CD14-positive monocyte (primary cell): Measurements from ENCODE around the gene CLK2. TPM values are rescaled to one million over a fixed set of nuclear protein-coding genes. Genes with fewer than 3 reads are reported as not detected.
A peak's percentile ranks its signal among the peaks of the same experiment; 100 is the strongest.
"Not testable (repeated sequence)": the region's sequence is repeated elsewhere in the genome, so short reads cannot be mapped to it uniquely, and the experiment has no call there.

Experiments used
- DNase-seq, 3 donors: peaks; one replicate each; pipeline ENCODE4 v3.0.0-alpha.2; 2011 to 2022
- H2AFZ ChIP-seq: 2 replicates; pipeline ENCODE4 v1.6.0; 2012; ENCODE audit warnings: mild to moderate bottlenecking, low read depth, low read length, inconsistent platforms; ENCODE audit not compliant: insufficient read depth, poor library complexity, severe bottlenecking
- H3K27ac ChIP-seq, 2 donors: 1 replicate in 1 of 2; 2 replicates in 1 of 2; pipeline ENCODE4 v1.5.1; 2012 to 2013; ENCODE audit warnings: low read length in 2 of 2, control low read depth in 1 of 2, inconsistent platforms in 1 of 2, low read depth in 1 of 2, mild to moderate bottlenecking in 1 of 2
- H3K27me3 ChIP-seq, 2 donors: one replicate each; pipeline versions ENCODE4 v1.6.0 to v1.6.1; 2011 to 2013; ENCODE audit warnings: low read length in 2 of 2; ENCODE audit not compliant: control insufficient read depth in 2 of 2, insufficient read depth in 2 of 2
- H3K36me3 ChIP-seq, 2 donors: replicated peaks in 1 of 2; 1 replicate in 1 of 2; 2 replicates in 1 of 2; pipeline versions ENCODE4 v1.5.1 to v1.6.1; 2012 to 2013; ENCODE audit warnings: low read length in 2 of 2, control low read depth in 1 of 2, inconsistent platforms in 1 of 2, mild to moderate bottlenecking in 1 of 2; ENCODE audit not compliant: insufficient read depth in 2 of 2, control insufficient read depth in 1 of 2
- H3K4me1 ChIP-seq, 2 donors: 1 replicate in 1 of 2; 2 replicates in 1 of 2; pipeline versions ENCODE4 v1.5.1 to v1.6.1; 2012 to 2013; ENCODE audit warnings: low read length in 2 of 2, control low read depth in 1 of 2, inconsistent platforms in 1 of 2, mild to moderate bottlenecking in 1 of 2, moderate library complexity in 1 of 2; ENCODE audit not compliant: insufficient read depth in 2 of 2, control insufficient read depth in 1 of 2
- H3K4me2 ChIP-seq: replicated peaks from 2 replicates; pipeline ENCODE3; 2012; ENCODE audit warnings: low read length, moderate library complexity, mild to moderate bottlenecking; ENCODE audit not compliant: poor library complexity, severe bottlenecking; ENCODE audit errors: extremely low read depth
- H3K4me3 ChIP-seq, 3 experiments: fragments of 200-600 bp in 1 of 3; sonication (generic) in 1 of 3; replicated peaks in 1 of 3; 1 replicate in 2 of 3; 2 replicates in 1 of 3; pipeline ENCODE4 v1.5.1; 2011 to 2013; ENCODE audit warnings: low read length in 3 of 3, mild to moderate bottlenecking in 3 of 3, control low read depth in 2 of 3, low read depth in 2 of 3, inconsistent platforms in 1 of 3, moderate library complexity in 1 of 3
- H3K79me2 ChIP-seq: 2 replicates; pipeline ENCODE4 v1.6.0; 2012; ENCODE audit warnings: mild to moderate bottlenecking, control low read depth, inconsistent platforms, low read length, moderate library complexity; ENCODE audit not compliant: insufficient read depth
- H3K9ac ChIP-seq: 2 replicates; pipeline ENCODE4 v1.6.0; 2017; ENCODE audit warnings: low read length, mild to moderate bottlenecking; ENCODE audit not compliant: insufficient read depth, poor library complexity, severe bottlenecking
- H3K9me3 ChIP-seq, 2 donors: replicated peaks in 1 of 2; 1 replicate in 1 of 2; 2 replicates in 1 of 2; pipeline versions ENCODE4 v1.5.1 to v1.6.1; 2012 to 2013; ENCODE audit warnings: low read length in 2 of 2, control low read depth in 1 of 2; ENCODE audit not compliant: control insufficient read depth in 1 of 2, insufficient read depth in 1 of 2
- H4K20me1 ChIP-seq: 2 replicates; pipeline ENCODE4 v1.6.0; 2012; ENCODE audit warnings: mild to moderate bottlenecking, low read length, control low read depth, moderate library complexity; ENCODE audit not compliant: insufficient read depth
- H3K27ac Mint-ChIP-seq, 7 donors: one replicate each; pipeline ENCODE4 v1.8.0; 2020; ENCODE audit warnings: mild to moderate bottlenecking in 7 of 7, mixed read lengths in 7 of 7, moderate library complexity in 6 of 7, inconsistent platforms in 2 of 7
- H3K27me3 Mint-ChIP-seq, 3 donors: one replicate each; pipeline ENCODE4 v1.8.0; 2021 to 2022; ENCODE audit warnings: low read depth in 3 of 3, mild to moderate bottlenecking in 3 of 3, mixed read lengths in 3 of 3, moderate library complexity in 3 of 3, inconsistent platforms in 1 of 3
- H3K36me3 Mint-ChIP-seq, 2 donors: one replicate each; pipeline ENCODE4 v1.8.0; 2020; ENCODE audit warnings: mixed read lengths in 2 of 2, inconsistent platforms in 1 of 2, mild to moderate bottlenecking in 1 of 2
- H3K4me1 Mint-ChIP-seq: one replicate; pipeline ENCODE4 v1.8.0; 2020; ENCODE audit warnings: mild to moderate bottlenecking, mixed read lengths
- H3K4me3 Mint-ChIP-seq, 2 donors: one replicate each; pipeline ENCODE4 v1.8.0; 2020; ENCODE audit warnings: mild to moderate bottlenecking in 2 of 2, mixed read lengths in 2 of 2, moderate library complexity in 1 of 2
- H3K9me3 Mint-ChIP-seq, 7 donors: one replicate each; pipeline ENCODE4 v1.8.0; 2020 to 2022; ENCODE audit warnings: mixed read lengths in 7 of 7, mild to moderate bottlenecking in 6 of 7, moderate library complexity in 6 of 7, inconsistent platforms in 2 of 7
- WGBS: methylation state at CpG from one replicate; pipeline ENCODE4 v1.1.5; 2013; ENCODE audit warnings: missing lambda C conversion rate; ENCODE audit not compliant: insufficient coverage; 5-methylcytosine and 5-hydroxymethylcytosine counted together
- intact Hi-C, 2 donors: fragments of 100-400 bp; cut with micrococcal nuclease; formaldehyde crosslinking; loops; one replicate each; pipeline versions ENCODE4 v1.15.0 to v1.15.1; 2023
- polyA plus RNA-seq, 3 donors: library from polyadenylated mRNA; depleted of rRNA in 1 of 3; unstranded in 2 of 3; stranded (reverse) in 1 of 3; fragments of 300-500 nt in 2 of 3; fragments of >200 nt in 1 of 3; fragmentation: Illumina TruSeq in 2 of 3; gene quantifications; 1 replicate in 2 of 3; 2 replicates in 1 of 3; pipeline ENCODE4 v1.2.3, GENCODE V29; 2012 to 2021
- TF ChIP-seq, protein P1 (sequence below): fragments of 200-600 bp; IDR thresholded peaks from one replicate; pipeline ENCODE4 v1.8.0; 2022; ENCODE audit warnings: antibody characterized with exemption, mild to moderate bottlenecking

CLK2 gene
- polyA plus RNA-seq, 3 donors, result 7.3 to 143 (median 9.6) TPM

GRCh38 chr1:155250246-155250632 is 23.1 kb downstream of the CLK2 start:
- Histone ChIP-seq H3K9ac (peak overlapping the region; percentile 69), H3K4me2 (peak overlapping the region; percentile 92), H3K4me3 (peak overlapping the region; percentile 36 to 83 (median 60)), H3K27me3 (no peaks in the 10 kb centered on the region), H3K4me1 (peaks cover 23 to 33% of the 10 kb centered on the region in 2 donors), H3K36me3 (no peaks in the 10 kb centered on the region), H3K79me2 (peaks cover 3% of the 10 kb centered on the region), H3K9me3 (no peaks in the 10 kb centered on the region), H4K20me1 (no peaks in the 10 kb centered on the region), H3K27ac (peak overlapping the region in 1 of 2 donors; percentile 73), H2AFZ (peak overlapping the region; percentile 98)
- TF ChIP-seq, protein P1, sequence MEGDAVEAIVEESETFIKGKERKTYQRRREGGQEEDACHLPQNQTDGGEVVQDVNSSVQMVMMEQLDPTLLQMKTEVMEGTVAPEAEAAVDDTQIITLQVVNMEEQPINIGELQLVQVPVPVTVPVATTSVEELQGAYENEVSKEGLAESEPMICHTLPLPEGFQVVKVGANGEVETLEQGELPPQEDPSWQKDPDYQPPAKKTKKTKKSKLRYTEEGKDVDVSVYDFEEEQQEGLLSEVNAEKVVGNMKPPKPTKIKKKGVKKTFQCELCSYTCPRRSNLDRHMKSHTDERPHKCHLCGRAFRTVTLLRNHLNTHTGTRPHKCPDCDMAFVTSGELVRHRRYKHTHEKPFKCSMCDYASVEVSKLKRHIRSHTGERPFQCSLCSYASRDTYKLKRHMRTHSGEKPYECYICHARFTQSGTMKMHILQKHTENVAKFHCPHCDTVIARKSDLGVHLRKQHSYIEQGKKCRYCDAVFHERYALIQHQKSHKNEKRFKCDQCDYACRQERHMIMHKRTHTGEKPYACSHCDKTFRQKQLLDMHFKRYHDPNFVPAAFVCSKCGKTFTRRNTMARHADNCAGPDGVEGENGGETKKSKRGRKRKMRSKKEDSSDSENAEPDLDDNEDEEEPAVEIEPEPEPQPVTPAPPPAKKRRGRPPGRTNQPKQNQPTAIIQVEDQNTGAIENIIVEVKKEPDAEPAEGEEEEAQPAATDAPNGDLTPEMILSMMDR, result no peak
- intact Hi-C loops, result loop anchor here (2.0 to 5.0 kb wide), 3 partner anchors 72 to 342 kb away; partner anchors contain the start of gene RUSC1 (in 1 of the 2)
- peaks cover 7 to 11% of the 10 kb centered on the region in 2 donors for H3K36me3 Mint-ChIP-seq
- H3K4me3 Mint-ChIP-seq, result peak overlapping the region; percentile 66 to 73
- no peak for DNase-seq
- peak overlapping the region in 2 of 7 donors; percentile 25 to 50 for H3K27ac Mint-ChIP-seq
- H3K27me3 Mint-ChIP-seq, result peaks cover 0 to 3% (median 1%) of the 10 kb centered on the region in 3 donors
- H3K4me1 Mint-ChIP-seq, result peaks cover 24% of the 10 kb centered on the region
- 3% methylated on average over 18 of the region's 28 CpGs for WGBS
- H3K9me3 Mint-ChIP-seq, result no peaks in the 10 kb centered on the region

DNA sequence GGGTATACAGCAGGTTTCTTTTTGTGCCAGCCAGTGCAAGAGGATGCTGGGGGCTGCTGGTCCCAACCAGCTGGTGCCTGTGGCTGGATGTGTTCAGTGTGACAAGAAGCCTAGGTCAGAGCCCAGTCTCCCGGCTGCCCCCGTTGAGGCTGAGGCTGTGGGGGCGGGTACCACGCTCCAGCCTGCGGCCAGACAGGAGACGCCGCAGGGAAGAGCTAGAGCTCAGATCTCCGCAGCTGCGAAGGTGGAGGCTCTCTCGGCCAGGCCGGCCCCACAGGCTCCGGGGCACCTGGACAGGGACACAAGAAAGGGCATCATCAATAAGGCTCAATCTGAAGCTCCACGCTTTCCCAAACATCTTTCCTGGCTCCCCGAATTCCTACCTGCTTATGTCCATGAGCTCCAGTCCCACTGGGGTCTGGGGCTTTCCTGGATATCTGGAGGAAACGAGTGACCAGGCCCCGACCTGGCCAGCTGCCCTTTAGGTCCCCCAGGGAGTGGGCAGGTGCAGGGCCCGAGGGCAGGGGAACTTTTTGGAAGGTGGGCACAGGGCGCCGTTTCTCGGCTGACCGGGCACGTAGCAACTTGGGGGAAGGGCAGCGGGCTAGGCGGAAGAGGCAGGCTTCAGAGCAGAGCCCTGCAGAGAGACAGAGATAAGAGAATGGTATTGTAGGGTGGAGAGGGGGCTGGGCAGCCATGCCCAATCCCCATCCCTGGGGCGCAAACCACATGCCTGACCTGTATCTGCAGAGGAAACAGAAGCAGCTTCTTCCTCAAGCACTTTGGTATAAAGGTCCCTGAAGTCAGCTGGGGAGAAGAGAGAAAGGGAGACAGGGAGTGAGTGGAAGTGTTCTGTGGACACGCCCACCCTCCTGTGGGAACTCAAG is 25.4 kb downstream of the CLK2 start:
- Histone ChIP-seq H3K4me3 (no peak overlapping the region), H3K4me1 (peaks cover 22 to 34% of the 10 kb centered on the region in 2 donors), H3K36me3 (no peaks in the 10 kb centered on the region), H3K79me2 (peaks cover 11% of the 10 kb centered on the region), H2AFZ (no peak overlapping the region), H4K20me1 (no peaks in the 10 kb centered on the region), H3K4me2 (no peak overlapping the region), H3K9ac (no peak overlapping the region), H3K27ac (no peak overlapping the region), H3K27me3 (no peaks in the 10 kb centered on the region), H3K9me3 (no peaks in the 10 kb centered on the region)
- peak overlapping the region in 1 of 7 donors; percentile 58 for H3K27ac Mint-ChIP-seq
- H3K9me3 Mint-ChIP-seq, result no peaks in the 10 kb centered on the region
- TF ChIP-seq, protein P1, result no peak
- H3K36me3 Mint-ChIP-seq, result peaks cover 5 to 11% of the 10 kb centered on the region in 2 donors
- WGBS, result 96% methylated on average over 22 of the region's 26 CpGs
- H3K4me1 Mint-ChIP-seq, result peaks cover 27% of the 10 kb centered on the region
- intact Hi-C loops, result no loop called here
- H3K4me3 Mint-ChIP-seq, result no peak overlapping the region
- DNase-seq, result no peak
- peaks cover 0 to 6% (median 2%) of the 10 kb centered on the region in 3 donors for H3K27me3 Mint-ChIP-seq

- peaks cover 37% of the 10 kb centered on the region for H3K4me1 Mint-ChIP-seq
- H2AFZ ChIP-seq, intact Hi-C loops, H3K9ac ChIP-seq, H3K4me3 ChIP-seq, H4K20me1 ChIP-seq, H3K27me3 Mint-ChIP-seq, H3K36me3 ChIP-seq, H3K9me3 Mint-ChIP-seq, DNase-seq, H3K27me3 ChIP-seq, H3K4me2 ChIP-seq, H3K9me3 ChIP-seq, H3K27ac Mint-ChIP-seq, H3K27ac ChIP-seq, H3K4me3 Mint-ChIP-seq: not testable (repeated sequence)
- H3K79me2 ChIP-seq, result peaks cover 18% of the 10 kb centered on the region
- H3K36me3 Mint-ChIP-seq, result peaks cover 5 to 11% of the 10 kb centered on the region in 2 donors
- H3K4me1 ChIP-seq, result peaks cover 33 to 45% of the 10 kb centered on the region in 2 donors
- WGBS, result 100% methylated on average over 2 of the region's 3 CpGs
Measured at GRCh38 chr1:155246796-155247195, 26.5 kb downstream of the CLK2 start.
